HG02571 (cell line): ENCODE results near the gene NDUFB4.
"Not testable (repeated sequence)": the region's sequence is repeated elsewhere in the genome, so short reads cannot be mapped to it uniquely, and the experiment has no call there.

Experiments
- ATAC-seq: cut with Tn5 transposase; IDR thresholded peaks from one replicate; pipeline ENCODE4 v1.9.1; 2021; ENCODE audit warnings: mild to moderate bottlenecking, moderate library complexity; ENCODE audit not compliant: unreplicated experiment

The NDUFB4 gene

DNA sequence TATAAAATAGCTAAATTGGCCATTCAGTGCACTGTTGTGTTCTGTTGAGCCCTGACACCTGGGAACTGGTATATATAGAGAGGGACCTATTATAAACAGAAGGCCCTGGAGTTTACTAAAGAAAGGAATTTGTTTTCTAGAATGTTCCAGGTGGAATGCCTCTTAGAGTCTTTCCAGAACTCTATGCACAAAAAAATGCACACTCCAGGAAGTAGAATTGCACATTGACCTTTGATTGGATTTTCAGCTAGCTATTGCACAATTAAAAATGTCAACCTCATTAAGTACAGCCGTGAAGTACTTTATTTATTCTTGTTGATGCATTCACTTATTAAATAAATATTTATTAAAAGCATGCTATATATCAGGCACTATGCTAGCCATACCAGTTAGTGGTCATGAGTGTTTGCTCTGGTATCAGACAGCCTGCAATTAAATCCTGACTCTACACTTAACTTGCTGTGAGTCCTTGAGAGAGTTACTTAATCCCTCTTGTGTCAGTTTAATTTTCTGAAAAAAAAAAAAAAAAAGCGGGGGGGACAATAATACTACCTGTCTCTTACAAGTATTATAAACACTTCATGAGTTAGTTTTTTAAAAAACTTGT is 40.8 kb downstream of the NDUFB4 start:
- no peak for ATAC-seq

DNA sequence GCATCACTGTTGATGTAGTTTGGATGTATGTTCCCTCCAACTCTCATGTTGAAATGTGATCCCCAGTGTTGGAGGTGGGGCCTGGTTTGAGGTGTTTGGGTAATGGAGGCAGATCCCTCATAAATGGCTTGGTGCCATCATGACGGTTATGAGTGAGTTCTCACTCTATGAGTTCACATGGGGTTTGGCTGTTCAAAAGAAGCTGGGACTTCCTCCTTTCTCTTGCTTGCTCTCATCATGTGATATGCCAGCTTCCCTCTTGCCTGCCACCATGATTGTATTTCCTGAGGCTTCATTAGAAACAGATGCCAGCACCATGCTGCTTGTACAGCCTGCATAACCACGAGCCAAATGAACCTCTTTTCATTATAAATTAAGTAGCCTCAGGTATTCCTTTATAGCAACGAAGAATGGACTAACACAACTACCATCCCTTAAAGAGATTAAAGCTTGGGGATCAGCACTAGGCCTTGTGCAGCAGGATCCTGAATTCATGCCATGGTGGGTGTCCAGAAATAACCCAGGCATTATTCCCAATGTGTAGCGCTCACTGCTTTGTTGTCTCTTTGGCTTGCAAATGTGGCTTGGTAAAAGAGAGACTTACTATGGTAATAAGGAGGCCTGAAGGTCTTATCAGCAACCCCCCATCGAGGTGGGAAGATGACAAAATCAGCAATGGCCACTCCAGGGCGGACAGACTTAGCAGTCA is 41.9 kb downstream of the NDUFB4 start:
- ATAC-seq: no peak

DNA sequence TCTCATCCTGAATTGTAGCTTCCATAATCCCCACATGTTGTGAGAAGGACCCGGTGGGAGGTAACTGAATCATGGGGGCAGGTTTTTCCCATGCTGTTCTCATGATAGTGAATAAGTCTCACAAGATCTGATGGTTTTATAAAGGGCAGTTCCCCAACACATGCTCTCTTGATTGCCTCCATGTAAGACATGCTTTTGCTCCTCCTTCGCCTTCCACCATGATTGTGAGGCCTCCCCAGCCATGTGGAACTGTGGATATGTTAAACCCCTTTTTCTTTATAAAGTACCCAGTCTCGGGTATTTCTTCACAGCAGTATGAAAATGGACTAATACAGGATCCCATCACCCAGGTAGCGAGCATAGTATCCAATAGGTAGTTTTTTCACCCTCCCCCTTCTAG is 42.7 kb downstream of the NDUFB4 start:
- not testable (repeated sequence) for ATAC-seq

DNA sequence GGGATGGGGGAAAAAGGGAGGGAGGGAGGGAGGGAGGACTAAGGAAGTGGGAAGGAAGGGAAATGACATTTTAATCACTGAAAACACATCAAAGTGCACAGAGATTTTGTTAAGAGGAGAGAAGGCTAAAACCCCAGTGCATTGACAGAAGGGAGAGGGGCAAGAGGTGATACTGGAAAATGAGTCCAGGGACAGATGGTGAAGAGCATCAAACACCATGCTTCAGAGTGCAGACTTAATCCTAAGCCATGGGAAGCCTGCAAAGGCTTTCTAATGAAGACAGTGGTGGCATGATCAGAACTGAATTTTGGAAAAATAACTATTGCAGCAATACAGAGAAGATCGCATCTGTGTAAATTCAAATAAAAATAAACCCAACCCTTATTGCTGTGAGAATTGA is 44.1 kb downstream of the NDUFB4 start:
- no peak for ATAC-seq

DNA sequence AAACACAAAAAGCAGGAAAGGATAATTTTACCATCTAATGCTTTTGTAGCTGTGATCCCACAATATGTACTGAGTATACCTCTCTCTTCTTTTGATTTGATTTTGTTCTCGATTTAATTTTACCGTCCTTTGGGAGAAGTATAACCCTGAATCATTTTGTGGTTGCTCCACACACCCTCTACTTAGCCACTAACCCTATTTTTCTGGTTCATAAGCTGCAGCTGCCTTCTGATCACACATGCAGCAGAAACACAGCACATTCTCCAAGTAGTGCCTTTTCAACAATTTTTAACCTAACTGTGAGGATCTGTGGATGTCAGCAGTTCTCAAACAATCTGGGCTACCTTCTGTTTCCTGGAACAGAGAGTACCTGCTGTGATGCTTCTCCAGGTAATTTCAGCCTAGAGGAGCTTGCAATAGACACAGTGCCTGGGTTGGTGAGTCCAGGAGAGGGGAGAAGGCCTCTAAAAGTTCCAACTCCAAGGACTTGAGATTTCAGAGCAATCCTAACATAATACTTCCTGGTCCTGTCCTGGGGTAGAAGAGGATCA is 45.6 kb downstream of the NDUFB4 start:
- no peak for ATAC-seq

DNA sequence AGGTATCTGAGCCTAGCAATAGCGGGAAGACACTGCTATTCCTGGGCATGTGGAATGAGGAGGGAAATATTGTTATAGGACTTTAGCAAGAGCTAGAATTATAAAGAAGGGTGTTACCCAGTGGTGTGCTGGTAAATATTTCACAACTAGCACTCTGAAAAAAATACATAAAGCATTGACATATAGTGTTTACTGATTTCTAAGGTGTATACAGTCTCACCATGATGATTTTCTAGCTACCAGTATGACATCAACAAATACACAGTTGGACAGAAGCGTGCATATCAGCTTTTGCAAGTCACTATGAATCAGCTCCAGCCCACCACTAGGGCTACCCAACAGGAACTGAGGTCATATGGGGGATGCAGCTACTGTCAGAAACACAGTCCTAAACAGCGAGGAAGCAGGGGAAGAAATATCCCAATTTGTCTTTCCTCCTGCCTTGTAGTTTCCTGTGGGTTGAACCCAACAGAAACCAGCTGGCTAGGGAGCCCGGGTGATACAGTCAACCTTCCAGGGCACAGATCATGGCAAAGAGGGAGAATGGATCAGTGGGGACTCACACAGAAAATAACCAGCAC is 46.3 kb downstream of the NDUFB4 start:
- ATAC-seq: no peak

DNA sequence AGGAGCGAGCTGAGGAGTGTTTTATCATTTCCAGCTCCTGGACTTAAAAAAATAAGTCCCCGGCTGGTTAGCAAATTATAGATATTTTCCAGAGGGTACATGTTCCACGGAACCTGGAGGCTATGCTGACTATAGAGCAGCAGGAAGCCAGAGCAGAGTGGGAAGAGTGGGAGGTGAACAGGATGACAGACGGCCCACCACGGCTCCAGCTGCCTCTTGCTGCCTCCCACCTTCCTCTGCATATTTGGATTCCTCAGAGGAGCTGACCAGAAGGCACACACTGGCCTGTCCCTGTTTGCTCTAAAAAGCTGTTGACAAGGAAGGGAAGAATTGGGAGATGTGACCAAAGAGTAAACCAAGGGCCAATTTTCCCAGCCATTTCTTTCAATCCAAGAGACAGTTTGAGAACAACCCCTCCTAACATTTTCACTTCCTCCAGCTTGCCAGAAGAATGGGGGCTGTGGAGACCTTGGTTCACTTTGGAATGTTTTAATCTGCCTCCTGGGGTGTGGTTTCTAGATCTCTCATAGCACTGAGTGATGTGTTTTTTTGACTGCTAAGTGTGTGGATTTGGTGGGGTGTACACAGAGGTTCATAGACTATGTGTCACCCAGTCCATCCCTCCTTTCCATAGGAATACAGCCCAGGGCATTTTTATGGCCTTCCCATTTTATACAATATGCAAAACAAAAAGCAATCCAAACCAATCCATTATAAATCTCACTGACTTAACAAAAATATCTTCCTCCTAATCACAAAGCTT is 49.1 kb downstream of the NDUFB4 start:
- ATAC-seq: no peak

DNA sequence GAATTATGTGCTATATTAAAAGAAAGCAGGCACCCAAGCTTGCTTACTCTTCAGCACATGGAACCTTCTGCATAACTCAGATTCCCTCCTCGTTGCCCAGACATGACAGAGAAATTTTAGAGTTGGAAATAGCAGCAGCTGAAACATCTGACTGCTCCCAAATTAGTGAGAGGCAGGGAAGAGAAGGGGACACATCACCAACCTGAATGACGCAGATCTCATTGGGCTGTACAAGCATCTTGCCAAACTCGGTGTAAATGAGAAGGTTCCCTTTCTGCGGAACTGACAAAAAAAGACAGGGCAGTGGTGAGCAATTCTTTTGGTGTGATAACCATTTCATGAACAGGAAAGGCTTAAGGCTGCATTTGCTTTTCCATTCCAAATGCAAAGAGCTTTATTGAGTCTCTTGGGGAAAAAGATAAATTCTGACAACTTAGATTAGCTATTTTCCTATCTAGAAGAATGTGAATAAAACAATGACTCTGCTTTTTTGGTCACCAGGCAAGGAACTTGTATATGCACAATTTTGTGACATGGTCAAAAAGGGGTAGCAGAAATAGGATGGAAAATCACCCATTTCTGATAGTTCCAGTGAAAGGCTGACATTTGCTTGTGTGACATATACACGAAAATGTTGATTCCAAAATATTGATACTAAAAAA is 50.8 kb downstream of the NDUFB4 start:
- no peak for ATAC-seq

DNA sequence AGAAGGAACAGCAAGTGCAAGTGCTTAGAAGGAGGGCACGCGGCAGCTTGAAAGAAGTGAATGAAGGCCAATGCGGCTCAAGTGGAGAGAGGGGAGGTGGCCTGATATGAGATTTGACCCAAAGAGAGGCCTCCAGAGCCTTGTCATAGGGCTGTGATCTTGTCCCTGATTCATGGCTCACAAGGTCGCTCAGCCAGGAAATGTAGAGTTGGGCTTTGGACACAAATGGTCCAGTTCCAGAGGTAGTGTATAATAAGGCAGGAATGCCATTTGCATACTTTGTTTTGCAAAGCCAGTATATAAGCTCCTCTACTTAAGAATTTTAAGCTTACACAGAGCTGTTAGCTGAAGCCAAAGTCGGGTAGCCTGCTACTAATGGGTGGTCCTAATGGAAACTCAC is 52.2 kb downstream of the NDUFB4 start:
- no peak for ATAC-seq

DNA sequence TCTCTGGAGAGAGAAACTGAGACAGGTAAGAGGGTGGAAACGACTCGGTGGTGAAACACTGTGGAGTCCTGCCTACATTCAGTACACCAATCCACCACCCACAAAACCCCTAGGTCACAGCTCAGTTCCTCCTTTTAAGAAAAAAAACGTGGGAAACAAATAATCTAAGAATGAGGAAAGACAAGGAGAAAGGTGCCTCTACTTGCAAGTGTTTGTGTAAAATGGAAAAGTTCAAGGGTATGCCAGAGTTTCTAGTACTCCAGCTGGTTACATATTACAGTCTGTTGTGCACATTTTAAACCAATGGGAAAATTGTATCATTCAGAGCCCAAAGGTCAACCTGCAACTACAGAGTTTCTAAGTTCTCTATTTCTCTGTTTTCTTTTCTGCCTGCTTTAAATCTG is 53.7 kb downstream of the NDUFB4 start:
- no peak for ATAC-seq

DNA sequence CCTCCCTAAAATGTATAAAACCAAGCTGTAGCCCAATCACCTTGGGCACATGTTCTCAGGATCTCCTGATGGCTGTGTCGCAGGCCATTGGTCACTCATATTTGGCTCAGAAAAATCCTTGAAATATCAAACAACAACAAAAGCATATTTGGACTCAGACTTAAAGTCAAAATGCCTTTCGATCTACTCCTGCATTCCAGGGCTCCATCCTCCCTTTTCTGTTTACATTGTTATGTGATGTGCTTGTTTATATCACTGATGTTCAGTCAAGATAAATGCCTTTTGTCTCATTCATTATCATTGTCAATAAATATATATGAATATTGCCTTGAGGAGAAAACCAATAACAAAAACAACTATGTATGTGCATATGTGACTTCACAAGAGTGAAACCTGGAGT is 54.2 kb downstream of the NDUFB4 start:
- no peak for ATAC-seq
